Transverse colon (tissue), 4 donors: ENCODE data around the gene GRAP2. TPM values are rescaled to one million over a fixed set of nuclear protein-coding genes. Genes with fewer than 3 reads are reported as not detected.
"Not testable (repeated sequence)": the region's sequence is repeated elsewhere in the genome, so short reads cannot be mapped to it uniquely, and the experiment has no call there.

Experiments
- DNase-seq: peaks from one replicate; pipeline ENCODE4 v3.0.0-alpha.2; 2019
- H3K27ac ChIP-seq, 4 donors: fragments of 200-600 bp; sonication (generic); 2 replicates each; pipeline ENCODE4 v1.5.1; 2016 to 2018; ENCODE audit warnings: inconsistent platforms in 4 of 4
- H3K27me3 ChIP-seq: fragments of 200-600 bp; sonication (generic); 2 replicates; pipeline ENCODE4 v1.5.1; 2017; ENCODE audit warnings: inconsistent platforms
- H3K36me3 ChIP-seq, 4 donors: fragments of 200-600 bp; sonication (generic); 2 replicates each; pipeline ENCODE4 v1.5.1; 2017 to 2019; ENCODE audit warnings: inconsistent platforms in 4 of 4
- H3K4me1 ChIP-seq, 4 donors: fragments of 200-600 bp; sonication (generic); 2 replicates each; pipeline ENCODE4 v1.5.1; 2017 to 2020; ENCODE audit warnings: inconsistent platforms in 4 of 4
- H3K4me3 ChIP-seq, 4 donors: fragments of 200-600 bp; sonication (generic); 1 replicate in 1 of 4; 2 replicates in 3 of 4; pipeline versions ENCODE4 v1.5.1 to v1.6.1; 2017 to 2019; ENCODE audit warnings: inconsistent platforms in 4 of 4
- H3K9me3 ChIP-seq, 2 donors: fragments of 200-600 bp; sonication (generic); 2 replicates each; pipeline ENCODE4 v1.5.1; 2017 to 2019; ENCODE audit warnings: inconsistent platforms in 2 of 2
- CTCF ChIP-seq, 5 experiments: fragments of 200-600 bp in 3 of 5; fragments of 450-650 bp in 2 of 5; sonication (generic) in 3 of 5; IDR thresholded peaks; 1 replicate in 2 of 5; 2 replicates in 3 of 5; pipeline ENCODE4 v1.5.1; 2016 to 2017; ENCODE audit warnings: antibody characterized with exemption in 5 of 5, inconsistent platforms in 3 of 5, mild to moderate bottlenecking in 2 of 5, moderate library complexity in 1 of 5
- EP300 ChIP-seq: sonication (generic); formaldehyde crosslinking; IDR thresholded peaks from one replicate; pipeline ENCODE4 v1.6.1; 2017; ENCODE audit warnings: antibody characterized with exemption, low read depth
- POLR2A ChIP-seq: fragments of 450-650 bp; IDR thresholded peaks from one replicate; pipeline ENCODE4 v1.6.1; 2016; ENCODE audit warnings: antibody characterized with exemption, mild to moderate bottlenecking, moderate library complexity
- POLR2AphosphoS5 ChIP-seq, 3 donors: sonication (generic); formaldehyde crosslinking; IDR thresholded peaks; one replicate each; pipeline ENCODE4 v1.6.1; 2016; ENCODE audit warnings: antibody characterized with exemption in 3 of 3
- WGBS, 2 donors: methylation state at CpG; one replicate each; pipeline ENCODE4 v1.1.5; 2018; ENCODE audit warnings: low coverage in 1 of 2; 5-methylcytosine and 5-hydroxymethylcytosine counted together
- in situ Hi-C, 4 donors: fragments of 200-750 bp; cut with MboI; loops; one replicate each; pipeline versions ENCODE4 v1.15.0 to v1.15.1; 2017; ENCODE audit warnings: low sequenced_read_pairs in 3 of 4, low pct_ligation_motif_present in 1 of 4, low pct_unique_long_range_greater_than_20kb in 1 of 4
- intact Hi-C: fragments of 100-400 bp; cut with DNase I; formaldehyde crosslinking; loops from one replicate; pipeline ENCODE4 v1.15.1; 2023; ENCODE audit warnings: low total_unique reads
- total RNA-seq, 4 donors: library from RNA; depleted of rRNA; stranded (reverse); fragments of >200 nt; gene quantifications; one replicate each; pipeline ENCODE4 v1.1.0, GENCODE V29; 2016

GRAP2 gene
- total RNA-seq, 4 donors from 2014 or later = 0.60 to 28.4 (median 4.9) TPM

DNA sequence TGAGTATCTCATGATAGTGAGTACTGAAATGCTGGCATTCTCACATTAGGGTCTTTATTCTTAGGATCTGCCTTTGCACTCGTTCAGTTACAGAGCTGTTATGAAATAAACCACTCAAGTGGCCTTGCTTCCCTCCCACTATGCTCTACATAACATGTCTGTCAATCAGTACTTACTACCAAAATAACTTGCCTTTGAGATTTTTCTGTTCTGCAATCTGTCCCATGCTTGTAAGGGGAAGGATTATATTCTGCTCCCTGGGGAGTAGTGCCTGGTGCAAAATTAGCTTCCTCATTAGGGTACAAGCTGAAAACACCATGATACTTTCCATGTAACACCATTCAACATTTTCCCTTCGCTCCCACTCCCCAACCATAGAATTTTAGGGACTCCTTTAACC, 1.9 kb upstream of the GRAP2 start:
- Histone ChIP-seq H3K4me3 (no peak overlapping the region), H3K27me3 (no peaks in the 10 kb centered on the region), H3K4me1 (no peaks in the 10 kb centered on the region), H3K9me3 (no peaks in the 10 kb centered on the region), H3K36me3 (no peaks in the 10 kb centered on the region), H3K27ac (no peak overlapping the region)
- TF ChIP-seq POLR2A (no peak), POLR2AphosphoS5 (IDR thresholded peaks at IDR 0.05) (no peak), CTCF (IDR thresholded peaks at IDR 0.05) (no peak), EP300 (no peak)
- intact Hi-C loops (no loop called here), in situ Hi-C loops (no loop called here)
- WGBS, 2 donors = 58% methylated on average over 2 of the region's 2 CpGs; no CpG with 5 or more reads in 1 of the 2 donors
- DNase-seq = no peak

DNA sequence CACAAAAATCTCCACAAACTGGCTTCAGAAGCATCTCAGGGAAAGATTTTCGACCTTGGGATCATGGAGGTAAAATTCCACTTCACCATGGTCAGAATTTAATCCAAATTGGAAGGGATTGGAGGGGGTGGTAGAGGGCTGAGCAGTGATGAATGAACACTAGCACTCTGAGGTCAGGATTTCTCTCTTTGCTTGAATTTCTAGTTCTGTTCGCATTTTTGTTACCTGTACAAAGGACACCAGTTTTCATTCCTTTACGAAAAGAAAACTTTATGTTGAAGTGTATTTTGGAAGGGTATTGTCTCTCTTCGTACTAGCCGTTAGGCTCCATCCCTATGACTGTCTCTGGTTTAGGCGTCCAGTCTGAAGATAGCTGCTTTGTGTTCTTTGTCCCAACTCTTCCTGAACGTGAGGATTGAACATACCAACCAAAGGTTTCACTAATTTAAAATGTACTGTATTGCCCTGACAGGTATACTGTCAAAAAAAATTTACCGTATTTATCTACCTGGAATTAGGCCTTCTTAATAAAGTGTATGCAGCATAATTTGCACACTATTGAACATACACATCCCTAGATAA, 772 bp downstream of the GRAP2 start:
- peak overlapping the region; percentile 7 to 45 (median 26) for H3K27ac ChIP-seq
- H3K4me1 ChIP-seq = no peaks in the 10 kb centered on the region
- no peaks in the 10 kb centered on the region for H3K27me3 ChIP-seq
- in situ Hi-C loops = no loop called here
- 80 to 95% methylated on average over 8 of the region's 8 CpGs for WGBS, 2 donors
- H3K4me3 ChIP-seq = peak overlapping the region in 2 of 4 donors; percentile 2 to 27
- H3K9me3 ChIP-seq = no peaks in the 10 kb centered on the region
- no peaks in the 10 kb centered on the region for H3K36me3 ChIP-seq
- DNase-seq = no peak
- TF ChIP-seq CTCF (IDR thresholded peaks at IDR 0.05) = no peak
- TF ChIP-seq POLR2AphosphoS5 (IDR thresholded peaks at IDR 0.05) = no peak
- no peak for TF ChIP-seq POLR2A
- no peak for TF ChIP-seq EP300
- intact Hi-C loops = no loop called here

DNA sequence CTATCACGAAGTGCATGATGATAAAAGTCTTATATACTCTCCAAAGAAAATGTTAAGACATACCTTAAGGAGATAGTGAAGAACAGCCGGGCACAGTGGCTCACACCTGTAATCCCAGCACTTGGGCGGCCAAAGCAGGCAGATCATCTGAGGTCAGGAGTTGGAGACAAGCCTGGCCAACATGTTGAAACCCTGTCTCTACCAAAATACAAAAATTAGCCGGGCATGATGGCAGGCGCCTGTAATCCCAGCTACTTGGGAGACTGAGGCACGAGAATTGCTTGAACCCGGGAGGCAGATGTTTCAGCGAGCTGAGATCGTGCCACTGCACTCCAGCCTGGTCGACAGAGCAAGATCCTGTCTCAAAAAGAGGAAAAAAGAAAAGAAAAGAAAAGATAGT, 3.1 kb downstream of the GRAP2 start:
- intact Hi-C loops, H3K4me1 ChIP-seq, H3K4me3 ChIP-seq, DNase-seq, H3K36me3 ChIP-seq, in situ Hi-C loops, H3K9me3 ChIP-seq, H3K27me3 ChIP-seq: not testable (repeated sequence)
- H3K27ac ChIP-seq = peak overlapping the region in 1 of 4 donors; percentile 30
- 89 to 93% methylated on average over 3 to 10 of the region's 10 CpGs for WGBS, 2 donors

DNA sequence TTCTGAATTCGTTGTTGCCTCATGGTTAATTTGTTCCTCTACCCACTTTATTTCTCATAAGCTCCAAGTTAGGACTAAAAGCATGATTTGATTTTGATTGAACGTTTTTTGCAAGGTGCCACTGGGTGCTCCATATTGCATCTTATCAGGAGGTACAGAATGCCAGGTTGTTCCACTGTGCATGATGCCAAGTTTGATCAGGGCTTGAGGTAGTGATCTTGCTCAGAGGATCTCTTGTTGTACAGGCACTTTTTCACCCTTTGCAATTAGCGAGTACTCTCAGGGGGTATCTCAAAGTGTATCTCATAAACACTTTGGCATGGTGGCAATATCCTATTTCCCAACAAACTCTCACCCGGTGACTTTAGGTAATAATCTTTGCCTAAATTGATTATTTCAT, 4.0 kb downstream of the GRAP2 start:
- peak overlapping the region in 1 of 4 donors; percentile 30 for H3K27ac ChIP-seq

More for the DNA sequence above, 4.0 kb downstream of the GRAP2 start:
- DNase-seq = no peak
- 86 to 87% methylated on average over 4 of the region's 4 CpGs for WGBS, 2 donors
- H3K4me1 ChIP-seq = no peaks in the 10 kb centered on the region
- in situ Hi-C loops (no loop called here), intact Hi-C loops (no loop called here)
- H3K9me3 ChIP-seq = no peaks in the 10 kb centered on the region
- TF ChIP-seq EP300 (no peak), POLR2A (no peak), CTCF (IDR thresholded peaks at IDR 0.05) (no peak), POLR2AphosphoS5 (IDR thresholded peaks at IDR 0.05) (no peak)
- H3K4me3 ChIP-seq = no peak overlapping the region
- H3K36me3 ChIP-seq = no peaks in the 10 kb centered on the region
- no peaks in the 10 kb centered on the region for H3K27me3 ChIP-seq
